ENCODE results near the gene CDK4.

Gene CDK4

DNA sequence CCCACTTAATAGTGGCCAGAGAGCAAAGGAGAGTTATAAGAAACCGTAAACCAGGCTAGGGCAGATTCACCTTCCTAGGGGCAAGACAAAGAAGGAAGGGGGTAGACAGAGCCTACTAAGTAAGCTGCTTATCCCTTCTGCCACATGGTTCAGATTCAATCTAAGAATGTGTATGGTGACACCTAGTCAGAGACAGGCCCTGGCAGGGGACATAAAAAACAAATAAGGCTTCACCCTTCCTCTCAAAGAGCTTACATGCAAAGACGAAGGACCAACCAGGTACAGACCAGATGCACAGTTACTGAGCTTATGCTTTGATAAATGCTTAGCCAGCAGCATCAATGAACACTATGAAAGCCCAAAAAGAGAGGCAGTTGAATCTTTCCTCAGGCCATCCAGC, 10.4 kb upstream of the CDK4 start:
- DNase-seq (ENCODE audit: insufficient read length) (no peak), FAIRE-seq (no peak)
- TF ChIP-seq POLR2AphosphoS5 (IDR thresholded peaks at IDR 0.05; ENCODE audit: low read depth, low read length) (no peak), TAF1 (IDR thresholded peaks at IDR 0.05; ENCODE audit: borderline replicate concordance, low read depth, low read length) (no peak), POLR2A (IDR thresholded peaks at IDR 0.05; ENCODE audit: low read depth, low read length) (no peak)

DNA sequence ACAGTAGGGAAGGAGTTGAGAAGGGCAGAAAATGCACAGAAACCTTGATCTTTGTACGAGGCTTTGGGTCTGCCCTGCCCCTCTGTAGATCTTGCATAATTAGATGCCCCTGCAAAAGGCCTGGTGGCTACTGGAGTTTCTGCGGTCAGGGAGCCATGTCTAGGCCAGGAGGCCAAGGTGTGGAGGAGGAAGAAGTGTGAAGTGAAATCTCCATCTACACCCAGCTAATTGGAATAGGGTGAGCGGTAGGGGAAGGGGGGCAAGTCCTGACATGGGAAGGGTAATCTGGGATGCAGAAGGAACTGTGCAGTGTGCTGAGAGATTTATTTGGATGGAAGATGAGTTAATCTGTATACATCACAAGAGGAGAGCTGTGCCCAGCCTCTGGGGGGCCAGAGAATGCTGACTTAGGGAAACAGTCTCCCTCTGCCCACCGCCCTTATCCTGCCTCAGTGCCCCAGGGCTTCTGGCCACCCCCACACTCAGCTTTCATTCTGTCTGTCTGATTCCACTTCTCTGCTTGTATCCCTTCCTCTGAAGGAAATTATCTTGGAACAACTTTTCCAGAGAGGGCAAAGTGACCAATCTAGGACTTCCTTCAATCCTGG, 9.4 kb upstream of the CDK4 start:
- FAIRE-seq: no peak
- no peak for TF ChIP-seq POLR2A (IDR thresholded peaks at IDR 0.05; ENCODE audit: low read depth, low read length)
- no peak for TF ChIP-seq TAF1 (IDR thresholded peaks at IDR 0.05; ENCODE audit: borderline replicate concordance, low read depth, low read length)
- TF ChIP-seq POLR2AphosphoS5 (IDR thresholded peaks at IDR 0.05; ENCODE audit: low read depth, low read length): no peak

DNA sequence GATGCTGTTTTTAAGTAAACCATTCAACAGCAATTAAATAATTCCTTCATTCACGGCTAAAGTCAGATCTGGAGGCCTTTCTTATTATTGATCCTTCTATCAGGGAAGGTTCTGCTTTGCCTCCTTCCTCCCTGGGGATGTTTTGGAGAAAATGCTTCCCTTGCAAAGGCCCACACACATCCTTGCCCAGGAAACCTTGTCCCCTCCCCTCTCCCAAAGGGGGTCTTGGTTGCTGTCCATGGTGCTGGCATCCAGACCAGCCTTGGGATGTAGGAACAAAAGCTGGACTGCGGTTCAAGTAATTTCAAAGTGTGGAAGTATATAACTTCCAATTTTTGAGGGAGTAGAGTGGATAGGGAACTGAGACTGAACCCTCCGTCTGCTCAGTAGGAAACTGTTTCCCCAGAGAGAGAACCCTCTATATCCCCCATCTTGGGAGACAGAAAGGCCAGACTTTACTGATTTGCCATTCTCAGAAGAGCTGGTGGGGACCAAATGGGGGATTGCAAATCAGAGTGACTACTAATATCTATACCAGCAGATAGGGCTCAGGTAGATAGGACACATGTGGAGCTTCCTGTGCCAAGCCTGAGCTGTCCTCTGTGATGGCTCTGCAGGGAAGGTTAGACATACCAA, 8.4 kb upstream of the CDK4 start:
- no peak for FAIRE-seq
- DNase-seq (ENCODE audit: insufficient read length): no peak
- no peak for TF ChIP-seq POLR2A (IDR thresholded peaks at IDR 0.05; ENCODE audit: low read depth, low read length)
- TF ChIP-seq POLR2AphosphoS5 (IDR thresholded peaks at IDR 0.05; ENCODE audit: low read depth, low read length): no peak
- TF ChIP-seq TAF1 (IDR thresholded peaks at IDR 0.05; ENCODE audit: borderline replicate concordance, low read depth, low read length): no peak

More for the DNA sequence above, 9.4 kb upstream of the CDK4 start:
- no peak for DNase-seq (ENCODE audit: insufficient read length)

DNA sequence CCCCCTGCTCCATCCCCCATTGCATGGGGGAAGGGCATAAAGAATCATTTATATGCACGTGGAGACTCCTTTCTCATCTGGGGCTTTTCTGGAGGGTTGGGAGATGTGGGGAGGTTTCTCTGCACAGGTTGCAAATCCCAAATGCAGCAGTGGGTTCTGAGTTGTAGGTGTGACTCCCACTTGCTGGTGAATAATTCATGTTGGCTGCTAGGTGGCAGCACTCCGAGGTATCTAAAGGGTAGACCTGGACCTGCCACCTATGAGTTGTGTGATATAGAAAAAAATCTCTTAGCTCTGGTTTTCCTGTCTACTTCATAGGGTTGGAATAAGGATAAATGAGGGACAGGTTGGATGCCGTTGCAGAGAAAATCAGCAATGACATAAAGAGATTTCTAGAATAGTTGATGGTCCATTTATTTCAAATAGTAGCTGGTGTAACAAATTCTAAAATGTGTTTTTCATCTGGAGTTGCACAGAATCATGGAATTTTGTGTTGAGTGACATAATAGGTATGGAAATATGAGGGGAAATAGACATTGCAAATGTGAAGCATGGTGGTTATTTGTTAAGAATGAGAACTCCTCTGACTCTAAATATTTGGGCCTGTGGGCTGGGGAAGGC, 7.4 kb upstream of the CDK4 start:
- FAIRE-seq (peak; percentile 80), DNase-seq (ENCODE audit: insufficient read length) (no peak)
- TF ChIP-seq TAF1 (IDR thresholded peaks at IDR 0.05; ENCODE audit: borderline replicate concordance, low read depth, low read length) (no peak), POLR2A (IDR thresholded peaks at IDR 0.05; ENCODE audit: low read depth, low read length) (no peak), POLR2AphosphoS5 (IDR thresholded peaks at IDR 0.05; ENCODE audit: low read depth, low read length) (no peak)

DNA sequence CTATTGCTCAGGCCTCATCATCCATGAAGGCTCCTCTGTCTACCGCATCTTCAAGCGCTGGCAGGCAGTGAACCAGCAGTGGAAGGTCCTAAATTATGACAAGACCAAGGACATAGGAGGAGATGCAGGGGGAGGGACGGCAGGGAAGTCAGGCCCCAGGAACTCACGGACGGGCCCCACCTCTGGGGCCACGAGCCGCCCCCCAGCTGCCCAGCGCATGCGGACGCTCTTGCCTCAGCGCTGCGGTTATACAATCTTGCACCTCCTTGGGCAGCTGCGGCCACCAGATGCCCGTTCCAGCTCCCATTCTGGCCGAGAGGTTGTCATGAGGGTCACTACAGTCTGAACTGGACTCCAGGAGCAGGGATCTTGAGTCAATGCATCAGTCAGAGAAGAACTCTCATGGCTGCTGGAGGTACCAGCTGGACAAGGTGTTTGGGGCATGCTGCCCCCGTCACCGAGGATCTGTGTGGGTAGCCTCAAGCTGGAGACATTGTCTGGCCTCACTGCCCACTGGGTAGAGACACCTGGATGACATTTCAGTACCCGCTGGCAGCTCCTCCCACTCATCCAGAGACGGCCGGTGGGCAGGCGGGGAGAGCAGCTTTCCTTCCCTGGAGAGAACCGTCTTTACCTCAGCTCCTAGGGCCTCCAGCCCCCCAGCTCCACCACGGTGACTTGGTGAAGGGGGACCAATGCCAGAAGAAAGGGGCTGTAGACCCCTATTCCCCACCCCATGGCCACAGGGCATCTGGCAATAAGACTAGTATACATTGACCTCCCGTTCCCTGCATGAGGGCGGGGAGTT, 6.6 kb upstream of the CDK4 start:
- FAIRE-seq: no peak
- TF ChIP-seq POLR2AphosphoS5 (IDR thresholded peaks at IDR 0.05; ENCODE audit: low read depth, low read length) (no peak), TAF1 (IDR thresholded peaks at IDR 0.05; ENCODE audit: borderline replicate concordance, low read depth, low read length) (no peak), POLR2A (IDR thresholded peaks at IDR 0.05; ENCODE audit: low read depth, low read length) (no peak)
- no peak for DNase-seq (ENCODE audit: insufficient read length)

DNA sequence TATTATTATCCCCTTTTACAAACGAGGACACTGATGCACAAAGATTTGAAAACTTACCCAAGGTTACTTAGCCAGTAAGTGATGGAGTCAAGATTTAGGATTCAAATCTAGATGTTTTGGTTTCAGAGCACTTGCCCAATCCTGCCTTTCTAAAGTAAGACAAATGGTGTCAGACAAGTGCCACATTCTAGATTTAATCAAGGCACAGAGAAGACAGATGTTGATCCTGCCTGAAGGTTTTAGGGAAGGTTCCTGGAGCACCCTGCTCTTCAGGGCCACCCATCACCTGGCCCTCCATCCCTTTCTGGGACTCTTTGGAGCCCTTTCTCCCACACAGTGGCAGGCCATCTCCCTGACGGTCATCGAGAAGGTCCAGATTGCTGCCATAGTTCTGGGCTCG, 5.7 kb upstream of the CDK4 start:
- no peak for DNase-seq (ENCODE audit: insufficient read length)
- TF ChIP-seq POLR2AphosphoS5 (IDR thresholded peaks at IDR 0.05; ENCODE audit: low read depth, low read length) (no peak), TAF1 (IDR thresholded peaks at IDR 0.05; ENCODE audit: borderline replicate concordance, low read depth, low read length) (no peak), POLR2A (IDR thresholded peaks at IDR 0.05; ENCODE audit: low read depth, low read length) (no peak)
- FAIRE-seq: no peak

DNA sequence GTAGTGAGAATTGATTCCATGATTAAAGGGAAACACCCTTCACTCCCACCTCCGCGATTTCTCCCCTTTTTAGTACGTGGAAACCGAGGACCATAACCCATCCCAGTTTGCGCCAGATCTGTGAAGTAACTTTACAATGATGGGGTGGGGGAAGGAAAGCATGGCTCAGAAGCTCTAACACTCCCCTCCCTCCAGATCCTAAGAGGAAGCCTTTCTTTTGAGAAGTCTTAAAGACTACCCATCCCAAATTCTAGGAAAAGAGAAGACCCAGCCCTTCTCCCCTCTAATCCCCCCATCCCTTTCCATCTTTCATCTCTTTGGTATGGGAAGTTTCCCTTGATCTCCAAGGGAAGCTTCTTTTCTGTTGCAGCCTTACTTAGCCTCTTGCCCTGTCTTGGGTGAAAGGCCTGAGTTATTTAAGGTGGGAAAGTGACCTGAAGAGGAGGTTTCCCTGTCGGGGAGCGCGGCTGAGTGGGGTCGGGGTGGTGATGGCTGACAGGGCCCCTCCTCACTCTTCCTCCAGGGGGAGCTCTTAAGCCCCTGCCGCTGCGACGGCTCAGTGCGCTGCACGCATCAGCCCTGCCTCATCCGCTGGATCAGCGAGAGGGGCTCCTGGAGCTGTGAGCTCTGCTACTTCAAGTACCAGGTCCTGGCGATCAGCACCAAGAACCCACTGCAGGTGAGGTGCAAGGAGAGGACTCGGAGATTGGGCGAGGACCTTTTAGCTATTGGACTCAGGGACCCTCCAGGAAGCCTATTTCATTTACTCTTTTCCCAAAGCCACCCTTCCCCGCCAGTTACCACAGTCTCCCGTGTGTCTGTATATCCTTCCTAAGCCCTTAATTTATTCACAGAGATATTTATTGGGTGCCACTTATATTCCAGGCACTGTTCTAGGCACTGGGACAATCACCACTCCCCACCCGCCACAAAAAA, 4.6 kb upstream of the CDK4 start:
- peak; percentile 79 for DNase-seq (ENCODE audit: insufficient read length)
- TF ChIP-seq POLR2AphosphoS5 (IDR thresholded peaks at IDR 0.05; ENCODE audit: low read depth, low read length) (no peak), TAF1 (IDR thresholded peaks at IDR 0.05; ENCODE audit: borderline replicate concordance, low read depth, low read length) (no peak)
- FAIRE-seq: peak; percentile 88

DNA sequence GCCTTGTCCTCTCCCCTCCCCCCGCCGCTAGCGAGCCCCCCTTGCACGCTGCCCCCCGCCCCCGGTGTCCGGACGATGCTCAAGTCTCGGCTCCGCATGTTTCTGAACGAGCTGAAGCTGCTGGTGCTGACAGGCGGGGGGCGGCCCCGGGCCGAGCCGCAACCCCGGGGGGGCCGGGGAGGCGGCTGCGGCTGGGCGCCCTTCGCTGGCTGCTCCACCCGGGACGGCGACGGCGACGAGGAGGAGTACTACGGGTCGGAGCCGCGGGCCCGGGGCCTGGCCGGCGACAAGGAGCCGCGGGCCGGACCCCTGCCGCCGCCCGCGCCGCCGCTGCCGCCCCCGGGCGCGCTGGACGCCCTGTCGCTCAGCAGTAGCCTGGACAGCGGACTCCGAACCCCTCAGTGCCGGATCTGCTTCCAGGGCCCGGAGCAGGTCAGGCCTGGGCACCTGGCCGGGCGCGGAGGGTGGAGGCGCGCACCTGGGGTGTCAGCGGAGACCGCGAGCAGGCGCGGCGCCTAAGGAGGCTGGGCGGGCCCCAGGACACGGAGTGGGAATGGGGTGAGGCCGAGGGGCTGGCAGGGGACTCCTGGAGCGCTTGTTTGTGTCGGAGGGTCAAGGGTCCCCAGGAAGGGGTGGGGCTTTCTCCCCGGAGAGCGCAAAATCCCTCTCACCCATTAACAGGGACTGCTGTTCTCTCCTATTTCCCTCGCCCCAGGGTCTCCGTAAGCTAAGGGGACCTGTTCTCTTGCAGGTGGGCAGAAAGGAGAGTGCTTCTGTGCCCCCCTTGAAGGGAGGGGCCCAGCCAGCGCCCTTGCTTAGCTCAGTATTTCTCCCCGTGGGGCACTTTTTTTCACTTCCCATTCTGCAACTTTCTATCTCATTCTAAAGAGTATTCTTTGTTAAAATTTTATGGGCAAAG, 3.6 kb upstream of the CDK4 start:
- TF ChIP-seq POLR2AphosphoS5 (IDR thresholded peaks at IDR 0.05; ENCODE audit: low read depth, low read length) (no peak), TAF1 (IDR thresholded peaks at IDR 0.05; ENCODE audit: borderline replicate concordance, low read depth, low read length) (no peak), POLR2A (IDR thresholded peaks at IDR 0.05; ENCODE audit: low read depth, low read length) (no peak)
- DNase-seq (ENCODE audit: insufficient read length): no peak
- peak; percentile 17 for FAIRE-seq

DNA sequence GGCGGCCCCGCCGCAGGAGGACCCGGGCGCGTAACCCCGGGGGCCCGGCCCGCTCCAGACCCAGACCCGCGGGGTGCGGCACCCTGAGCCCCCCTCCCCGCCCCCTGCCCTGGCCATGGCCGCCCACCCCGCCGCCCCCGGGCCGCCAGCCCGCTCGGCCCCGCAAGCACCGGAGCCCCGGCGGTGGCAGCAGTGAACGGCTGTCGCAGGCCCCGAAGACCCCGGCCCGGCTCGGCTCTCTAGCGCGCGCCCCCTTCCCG, 3.0 kb upstream of the CDK4 start:
- DNase-seq (ENCODE audit: insufficient read length) (no peak), FAIRE-seq (no peak)
- no peak for TF ChIP-seq POLR2AphosphoS5 (IDR thresholded peaks at IDR 0.05; ENCODE audit: low read depth, low read length)
- TF ChIP-seq TAF1 (IDR thresholded peaks at IDR 0.05; ENCODE audit: borderline replicate concordance, low read depth, low read length): no peak
- no peak for TF ChIP-seq POLR2A (IDR thresholded peaks at IDR 0.05; ENCODE audit: low read depth, low read length)
